Right lobe of liver (tissue), 6 donors: ENCODE data around the gene INTS1. TPM values are rescaled to one million over a fixed set of nuclear protein-coding genes. Genes with fewer than 3 reads are reported as not detected.

Experiments
- ATAC-seq, 4 donors: fragments of 200-7000 bp; cut with Tn5 transposase; one replicate each; pipeline ENCODE4 v1.9.1; 2020; ENCODE audit warnings: mild to moderate bottlenecking in 4 of 4, moderate library complexity in 4 of 4
- DNase-seq, 3 donors: peaks; one replicate each; pipeline ENCODE4 v3.0.0-alpha.2; 2020
- H3K27ac ChIP-seq, 3 donors: fragments of 200-600 bp; one replicate each; pipeline ENCODE4 v1.8.0; 2022
- H3K27me3 ChIP-seq, 2 donors: fragments of 200-600 bp; one replicate each; pipeline ENCODE4 v1.8.0; 2022
- H3K36me3 ChIP-seq, 4 donors: fragments of 200-600 bp; sonication (generic) in 1 of 4; one replicate each; pipeline versions ENCODE4 v1.5.1 to v1.8.0; 2017 to 2022; ENCODE audit warnings: control low read depth in 1 of 4
- H3K4me1 ChIP-seq, 4 donors: fragments of 200-600 bp; sonication (generic) in 1 of 4; one replicate each; pipeline versions ENCODE4 v1.5.1 to v1.8.0; 2017 to 2022; ENCODE audit warnings: control low read depth in 1 of 4
- H3K4me3 ChIP-seq, 3 donors: fragments of 200-600 bp; one replicate each; pipeline ENCODE4 v1.8.0; 2022
- H3K9me3 ChIP-seq, 4 donors: fragments of 200-600 bp; sonication (generic) in 1 of 4; one replicate each; pipeline versions ENCODE4 v1.5.1 to v1.8.0; 2017 to 2022; ENCODE audit warnings: control low read depth in 1 of 4
- CTCF ChIP-seq, 4 donors: fragments of 200-600 bp in 3 of 4; fragments of 450-650 bp in 1 of 4; IDR thresholded peaks; one replicate each; pipeline versions ENCODE4 v1.5.1 to v1.8.0; 2016 to 2022; ENCODE audit warnings: antibody characterized with exemption in 4 of 4, mild to moderate bottlenecking in 2 of 4
- POLR2A ChIP-seq: fragments of 450-650 bp; IDR thresholded peaks from one replicate; pipeline ENCODE4 v1.6.1; 2017; ENCODE audit warnings: antibody characterized with exemption, mild to moderate bottlenecking
- WGBS: methylation state at CpG from one replicate; pipeline ENCODE4 v1.1.6; 2018; ENCODE audit warnings: low coverage, low lambda C conversion rate; ENCODE audit not compliant: insufficient coverage; ENCODE audit errors: missing lambda C conversion rate; 5-methylcytosine and 5-hydroxymethylcytosine counted together
- intact Hi-C, 2 donors: fragments of 100-400 bp; cut with DNase I; formaldehyde crosslinking; loops; one replicate each; pipeline versions ENCODE4 v1.11.2 to v1.14.1; 2022
- total RNA-seq, 6 experiments: library from RNA; depleted of rRNA in 2 of 6; stranded (reverse); fragments of >200 nt in 2 of 6; fragmentation: NEBNext Ultra II Directional in 3 of 6; extraction: Animal tissue kit (Norgen Biotek cat#: 25700) in 3 of 6; gene quantifications; one replicate each; pipeline versions ENCODE4 v1.1.0 to v1.2.4, GENCODE V29; 2016 to 2023
- donor health status: DM: no; HTN: yes; CAD: no.
- donor health status: DM: no; HTN: no; CAD: no.
- donor health status: DM: no; HTN: no; CAD: no.
- donor health status: DM: no; HTN: yes; CAD: no.
- donor health status: DM: no; HTN: yes; CAD: no.

INTS1 gene
- total RNA-seq, 6 experiments from 2014 or later: 30.1 to 49.6 (median 41.2) TPM

- TF ChIP-seq POLR2A: no peak
- TF ChIP-seq CTCF (IDR thresholded peaks at IDR 0.05): no peak
- DNase-seq: no peak
- Histone ChIP-seq H3K9me3 (no peaks in the 10 kb centered on the region), H3K27ac (no peak overlapping the region), H3K4me3 (no peak overlapping the region), H3K36me3 (peaks cover 0 to 1% (median 0%) of the 10 kb centered on the region in 4 donors), H3K27me3 (no peaks in the 10 kb centered on the region), H3K4me1 (no peaks in the 10 kb centered on the region)
- ATAC-seq: no peak
- intact Hi-C loops: no loop called here
- WGBS: no CpG with 5 or more reads among the region's 35 CpGs
Measured at GRCh38 chr7:1434165-1434718, 69.9 kb downstream of the INTS1 start.

GRCh38 chr7:1433128-1433920 lies 70.9 kb downstream of the INTS1 start:
- H3K27ac ChIP-seq: no peak overlapping the region
- intact Hi-C loops: no loop called here
- H3K36me3 ChIP-seq: peaks cover 0 to 1% (median 0%) of the 10 kb centered on the region in 4 donors
- 82% methylated on average over 2 of the region's 25 CpGs for WGBS
- no peaks in the 10 kb centered on the region for H3K4me1 ChIP-seq
- no peak overlapping the region for H3K4me3 ChIP-seq
- H3K27me3 ChIP-seq: no peaks in the 10 kb centered on the region
- TF ChIP-seq CTCF (IDR thresholded peaks at IDR 0.05): no peak
- no peak for TF ChIP-seq POLR2A
- no peak for DNase-seq
- H3K9me3 ChIP-seq: no peaks in the 10 kb centered on the region
- no peak for ATAC-seq

- Histone ChIP-seq H3K4me3 (no peak overlapping the region), H3K36me3 (no peaks in the 10 kb centered on the region), H3K27ac (no peak overlapping the region), H3K9me3 (no peaks in the 10 kb centered on the region), H3K27me3 (no peaks in the 10 kb centered on the region), H3K4me1 (no peaks in the 10 kb centered on the region)
- 6% methylated on average over 6 of the region's 30 CpGs for WGBS
- TF ChIP-seq POLR2A: no peak
- peak; percentile 83 to 98 (median 97) for TF ChIP-seq CTCF (IDR thresholded peaks at IDR 0.05)
- peak; percentile 69 to 87 (median 82) for ATAC-seq
- intact Hi-C loops: no loop called here
- peak; percentile 70 to 81 (median 74) for DNase-seq
Measured at GRCh38 chr7:1432411-1433082, 71.6 kb downstream of the INTS1 start.

GRCh38 chr7:1431634-1432380 lies 72.4 kb downstream of the INTS1 start:
- TF ChIP-seq POLR2A: no peak
- no peak for TF ChIP-seq CTCF (IDR thresholded peaks at IDR 0.05)
- no peaks in the 10 kb centered on the region for H3K9me3 ChIP-seq
- peak in 1 of 4 donors; percentile 4 for ATAC-seq
- H3K4me3 ChIP-seq: no peak overlapping the region
- H3K27me3 ChIP-seq: no peaks in the 10 kb centered on the region
- 30% methylated on average over 4 of the region's 22 CpGs for WGBS
- H3K4me1 ChIP-seq: no peaks in the 10 kb centered on the region
- no peak overlapping the region for H3K27ac ChIP-seq
- H3K36me3 ChIP-seq: no peaks in the 10 kb centered on the region
- DNase-seq: no peak
- intact Hi-C loops: no loop called here
